ENCODE data around the gene SVIL.
A peak's percentile ranks its signal among the peaks of the same experiment; 100 is the strongest.
"Not testable (repeated sequence)": the region's sequence is repeated elsewhere in the genome, so short reads cannot be mapped to it uniquely, and the experiment has no call there.

The SVIL gene

GRCh38 chr10:29536691-29537090, 98.1 kb downstream of the SVIL start:
- not testable (repeated sequence) for DNase-seq

GRCh38 chr10:29535778-29536453, 98.9 kb downstream of the SVIL start:
- no peak for DNase-seq

GRCh38 chr10:29535012-29535777, 99.6 kb downstream of the SVIL start:
- DNase-seq: no peak

- no peak for DNase-seq
These were observed 100.2 kb downstream of the SVIL start for GRCh38 chr10:29534590-29534989.

- DNase-seq: no peak
These were observed 101.0 kb downstream of the SVIL start for GRCh38 chr10:29533696-29534285.

- DNase-seq: no peak
These were observed 101.7 kb downstream of the SVIL start for GRCh38 chr10:29533046-29533445.

GRCh38 chr10:29532256-29532878, 102.4 kb downstream of the SVIL start:
- no peak for DNase-seq

- no peak for DNase-seq
These were observed 104.4 kb downstream of the SVIL start for GRCh38 chr10:29530112-29530976.

- DNase-seq: no peak
These were observed 105.6 kb downstream of the SVIL start for GRCh38 chr10:29529146-29529545.

- DNase-seq: no peak
These were observed 109.0 kb downstream of the SVIL start for GRCh38 chr10:29525762-29526161.

- DNase-seq: no peak
These were observed 110.1 kb downstream of the SVIL start for GRCh38 chr10:29524720-29525119.

GRCh38 chr10:29524294-29524693, 110.5 kb downstream of the SVIL start:
- no peak for DNase-seq

- DNase-seq: no peak
These were observed 111.9 kb downstream of the SVIL start for GRCh38 chr10:29522918-29523317.

- no peak for DNase-seq
These were observed 112.5 kb downstream of the SVIL start for GRCh38 chr10:29522061-29522855.

- no peak for DNase-seq
These were observed 115.1 kb downstream of the SVIL start for GRCh38 chr10:29519659-29520058.

GRCh38 chr10:29517352-29517923, 117.3 kb downstream of the SVIL start:
- DNase-seq: peak; percentile 35

- DNase-seq: not testable (repeated sequence)
These were observed 118.3 kb downstream of the SVIL start for GRCh38 chr10:29516309-29516932.

GRCh38 chr10:29515879-29516278, 118.9 kb downstream of the SVIL start:
- not testable (repeated sequence) for DNase-seq

- not testable (repeated sequence) for DNase-seq
These were observed 119.7 kb downstream of the SVIL start for GRCh38 chr10:29515104-29515503.

GRCh38 chr10:29514306-29514705, 120.5 kb downstream of the SVIL start:
- DNase-seq: no peak

All from suppressor macrophage treated with lipopolysaccharide for 4 hours (primary cell).